ENCODE results near the gene KIAA1755.

Gene KIAA1755

GRCh38 chr20:38170826-38171674 is 89.5 kb downstream of the KIAA1755 start:
- Mint-ChIP-seq H3K4me3 (no peak overlapping the region), H3K9me3 (no peaks in the 10 kb centered on the region), H3K27ac (no peak overlapping the region), H3K27me3 (peaks cover 7% of the 10 kb centered on the region), H3K4me1 (peaks cover 16% of the 10 kb centered on the region)
- ATAC-seq (no peak), DNase-seq (no peak)

- Mint-ChIP-seq H3K9me3 (no peaks in the 10 kb centered on the region), H3K27ac (peak overlapping the region in 1 of 2 donors; percentile 7), H3K4me1 (peaks cover 22% of the 10 kb centered on the region), H3K4me3 (no peak overlapping the region), H3K27me3 (peaks cover 14% of the 10 kb centered on the region)
- ATAC-seq, result no peak
- no peak for DNase-seq
Observed at GRCh38 chr20:38170219-38170825, 90.2 kb downstream of the KIAA1755 start.

GRCh38 chr20:38169636-38170193 is 90.8 kb downstream of the KIAA1755 start:
- Mint-ChIP-seq H3K27me3 (peaks cover 20% of the 10 kb centered on the region), H3K9me3 (no peaks in the 10 kb centered on the region), H3K4me1 (peaks cover 25% of the 10 kb centered on the region), H3K4me3 (no peak overlapping the region), H3K27ac (no peak overlapping the region)
- ATAC-seq (no peak), DNase-seq (no peak)

- DNase-seq, result no peak
- Mint-ChIP-seq H3K9me3 (no peaks in the 10 kb centered on the region), H3K4me3 (no peak overlapping the region), H3K27me3 (peaks cover 27% of the 10 kb centered on the region), H3K4me1 (peaks cover 25% of the 10 kb centered on the region), H3K27ac (no peak overlapping the region)
- ATAC-seq, result no peak
Observed at GRCh38 chr20:38168791-38169589, 91.5 kb downstream of the KIAA1755 start.

GRCh38 chr20:38167851-38168760 is 92.4 kb downstream of the KIAA1755 start:
- DNase-seq (no peak), ATAC-seq (no peak)
- H3K9me3 Mint-ChIP-seq, result no peaks in the 10 kb centered on the region
- H3K27me3 Mint-ChIP-seq, result peaks cover 36% of the 10 kb centered on the region
- H3K27ac Mint-ChIP-seq, result peak overlapping the region in 1 of 2 donors; percentile 74
- peaks cover 25% of the 10 kb centered on the region for H3K4me1 Mint-ChIP-seq
- no peak overlapping the region for H3K4me3 Mint-ChIP-seq

GRCh38 chr20:38167328-38167850 is 93.1 kb downstream of the KIAA1755 start:
- H3K27ac Mint-ChIP-seq, result no peak overlapping the region

GRCh38 chr20:38166703-38167233 is 93.8 kb downstream of the KIAA1755 start:
- H3K27ac Mint-ChIP-seq, result no peak overlapping the region
- no peaks in the 10 kb centered on the region for H3K9me3 Mint-ChIP-seq
- ATAC-seq (no peak), DNase-seq (no peak)
- H3K27me3 Mint-ChIP-seq, result peaks cover 42% of the 10 kb centered on the region
- peaks cover 25% of the 10 kb centered on the region for H3K4me1 Mint-ChIP-seq
- H3K4me3 Mint-ChIP-seq, result no peak overlapping the region

More at GRCh38 chr20:38167328-38167850, 93.1 kb downstream of the KIAA1755 start:
- peaks cover 42% of the 10 kb centered on the region for H3K27me3 Mint-ChIP-seq
- ATAC-seq (no peak), DNase-seq (no peak)
- H3K4me3 Mint-ChIP-seq, result no peak overlapping the region
- no peaks in the 10 kb centered on the region for H3K9me3 Mint-ChIP-seq
- H3K4me1 Mint-ChIP-seq, result peaks cover 25% of the 10 kb centered on the region

- ATAC-seq, result no peak
- H3K4me1 Mint-ChIP-seq, result peaks cover 25% of the 10 kb centered on the region
Observed at GRCh38 chr20:38165966-38166702, 94.4 kb downstream of the KIAA1755 start.

GRCh38 chr20:38165089-38165965 is 95.2 kb downstream of the KIAA1755 start, which contains the start of gene TGM2:
TGM2 (minus strand) TSS chr20:38165270; CDS start chr20:38165198, 72 bp downstream.
- peak; percentile 84 for ATAC-seq
- Mint-ChIP-seq H3K4me1 (peaks cover 25% of the 10 kb centered on the region), H3K27ac (peak within 1 kb of the TSS in 1 of 2 donors; percentile 15), H3K27me3 (peaks cover 42% of the 10 kb centered on the region), H3K4me3 (no peak within 1 kb of the TSS), H3K9me3 (no peaks in the 10 kb centered on the region)
- peak; percentile 47 to 52 for DNase-seq

More at GRCh38 chr20:38165966-38166702, 94.4 kb downstream of the KIAA1755 start:
- Mint-ChIP-seq H3K27me3 (peaks cover 42% of the 10 kb centered on the region), H3K9me3 (no peaks in the 10 kb centered on the region), H3K27ac (no peak overlapping the region), H3K4me3 (no peak overlapping the region)
- DNase-seq, result no peak

- DNase-seq (no peak), ATAC-seq (no peak)
- Mint-ChIP-seq H3K27ac (no peak overlapping the region), H3K27me3 (peaks cover 42% of the 10 kb centered on the region), H3K4me3 (no peak overlapping the region), H3K9me3 (no peaks in the 10 kb centered on the region), H3K4me1 (peaks cover 19% of the 10 kb centered on the region)
Observed at GRCh38 chr20:38164624-38165088, 95.9 kb downstream of the KIAA1755 start.

GRCh38 chr20:38164069-38164468 is 96.5 kb downstream of the KIAA1755 start:
- ATAC-seq (no peak), DNase-seq (no peak)
- Mint-ChIP-seq H3K9me3 (no peaks in the 10 kb centered on the region), H3K4me1 (peaks cover 17% of the 10 kb centered on the region), H3K4me3 (no peak overlapping the region), H3K27me3 (peaks cover 42% of the 10 kb centered on the region), H3K27ac (no peak overlapping the region)

GRCh38 chr20:38162878-38163875 is 97.4 kb downstream of the KIAA1755 start:
- H3K4me1 Mint-ChIP-seq, result peaks cover 9% of the 10 kb centered on the region
- no peak overlapping the region for H3K4me3 Mint-ChIP-seq

More at GRCh38 chr20:38162878-38163875, 97.4 kb downstream of the KIAA1755 start:
- no peak for ATAC-seq
- no peak overlapping the region for H3K27ac Mint-ChIP-seq
- peaks cover 42% of the 10 kb centered on the region for H3K27me3 Mint-ChIP-seq
- no peak for DNase-seq
- no peaks in the 10 kb centered on the region for H3K9me3 Mint-ChIP-seq

All from stimulated activated naive CD8-positive, alpha-beta T cell treated with anti-CD3 and anti-CD28 coated beads, Interleukin-15, amount 100 ng/mL, for 72 hours (primary cell).